GM12874 (cell line): ENCODE data around the gene CHRNE.

Experiments
- CTCF ChIP-seq: IDR thresholded peaks from 2 replicates; pipeline ENCODE4 v1.5.1; 2011; ENCODE audit warnings: low read depth, mild to moderate bottlenecking, control low read depth, low read length, moderate library complexity; ENCODE audit not compliant: insufficient read depth

The CHRNE gene

DNA sequence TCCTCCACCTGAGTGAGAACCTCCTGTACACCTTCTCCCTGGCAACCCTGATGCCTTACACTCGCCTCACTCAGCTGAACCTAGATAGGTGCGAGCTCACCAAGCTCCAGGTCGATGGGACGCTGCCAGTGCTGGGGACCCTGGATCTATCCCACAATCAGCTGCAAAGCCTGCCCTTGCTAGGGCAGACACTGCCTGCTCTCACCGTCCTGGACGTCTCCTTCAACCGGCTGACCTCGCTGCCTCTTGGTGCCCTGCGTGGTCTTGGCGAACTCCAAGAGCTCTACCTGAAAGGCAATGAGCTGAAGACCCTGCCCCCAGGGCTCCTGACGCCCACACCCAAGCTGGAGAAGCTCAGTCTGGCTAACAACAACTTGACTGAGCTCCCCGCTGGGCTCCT, 29.9 kb upstream of the CHRNE start:
- TF ChIP-seq CTCF = no peak

DNA sequence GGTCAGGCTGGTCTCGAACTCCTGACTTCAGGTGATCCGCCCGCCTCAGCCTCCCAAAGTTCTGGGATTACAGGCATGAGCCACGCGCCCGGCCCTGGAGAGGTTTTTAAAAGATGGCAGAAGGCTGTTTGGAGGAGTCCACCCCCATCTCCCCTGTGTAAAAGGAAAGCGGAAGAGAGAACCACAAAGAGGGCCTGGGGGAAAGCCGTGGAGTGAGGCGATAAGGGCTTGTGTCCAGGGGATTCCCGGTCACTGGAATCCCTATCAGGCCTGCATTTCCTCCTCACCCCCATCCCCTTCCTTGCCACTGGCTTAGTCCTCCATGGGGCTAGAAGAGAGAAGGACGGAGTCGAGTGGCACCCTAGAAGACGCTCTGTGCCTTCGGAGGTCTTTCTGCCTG, 29.1 kb upstream of the CHRNE start, which contains the start of gene GP1BA:
TSS of gene GP1BA (plus strand) at position 315 of the 400 bp plus-strand sequence. CDS start 328 bp downstream, outside the sequence.
- TF ChIP-seq CTCF = no peak

- no peak for TF ChIP-seq CTCF
These were observed 26.0 kb upstream of the CHRNE start for GRCh38 chr17:4928881-4929280.

DNA sequence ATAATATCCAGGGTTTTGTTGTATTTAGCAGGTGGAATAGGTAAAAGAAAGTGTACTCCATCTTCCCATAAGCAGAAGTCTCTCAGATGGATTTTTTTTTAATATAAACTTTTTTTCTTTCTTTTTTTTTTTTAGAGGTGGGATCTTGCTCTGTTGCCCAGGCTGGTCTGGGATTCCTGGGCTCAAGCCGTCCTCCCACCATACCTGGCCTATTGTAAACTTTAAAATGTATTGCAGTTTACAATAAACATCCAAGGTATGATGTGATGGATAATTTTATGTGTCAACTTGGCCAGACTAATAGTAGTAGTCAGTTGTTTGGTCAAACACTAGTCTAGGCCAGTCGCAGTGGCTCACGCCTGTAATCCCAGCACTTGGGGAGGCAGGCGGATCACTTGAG, 18.4 kb upstream of the CHRNE start:
- no peak for TF ChIP-seq CTCF

- TF ChIP-seq CTCF = no peak
These were observed 17.6 kb upstream of the CHRNE start for GRCh38 chr17:4920351-4921048.

- no peak for TF ChIP-seq CTCF
These were observed 16.7 kb upstream of the CHRNE start for GRCh38 chr17:4919511-4920047.

DNA sequence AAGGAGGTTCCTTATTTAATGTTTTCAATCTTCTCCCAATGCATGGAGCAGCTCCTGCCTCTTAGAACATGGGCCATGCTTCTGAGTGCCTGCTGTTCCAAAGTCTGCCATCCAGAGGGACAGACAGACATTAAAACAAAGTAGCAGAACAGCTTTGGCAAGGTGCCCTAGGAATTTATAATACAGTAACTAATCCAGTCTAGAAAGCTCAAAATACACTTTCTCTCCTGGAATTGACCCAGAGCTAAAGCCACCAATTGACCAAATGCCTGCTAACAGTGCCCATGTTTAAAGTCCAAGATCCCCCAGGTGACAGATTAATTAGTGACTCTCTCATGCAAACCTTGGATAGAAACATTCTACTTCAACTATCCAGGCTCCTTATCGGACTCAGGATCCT, 11.1 kb upstream of the CHRNE start:
- TF ChIP-seq CTCF = no peak
